ENCODE results near the gene PPP2R2D. TPM values are rescaled to one million over a fixed set of nuclear protein-coding genes. Genes with fewer than 3 reads are reported as not detected.

PPP2R2D gene
- total and polyA plus RNA-seq, 2 experiments from 2014 or later = 43.5 to 45.0 TPM

- Histone ChIP-seq H3K27ac (no peak overlapping the region), H3K36me3 (no peaks in the 10 kb centered on the region), H3K27me3 (no peaks in the 10 kb centered on the region), H3K4me1 (ENCODE audit: low read depth) (peaks cover 25% of the 10 kb centered on the region), H3K4me3 (no peak overlapping the region), H3K9me3 (ENCODE audit: low read depth) (no peaks in the 10 kb centered on the region)
- no peak for DNase-seq (ENCODE audit: low read depth in 1 of 2, low spot score in 1 of 2)
- TF ChIP-seq, protein P1, sequence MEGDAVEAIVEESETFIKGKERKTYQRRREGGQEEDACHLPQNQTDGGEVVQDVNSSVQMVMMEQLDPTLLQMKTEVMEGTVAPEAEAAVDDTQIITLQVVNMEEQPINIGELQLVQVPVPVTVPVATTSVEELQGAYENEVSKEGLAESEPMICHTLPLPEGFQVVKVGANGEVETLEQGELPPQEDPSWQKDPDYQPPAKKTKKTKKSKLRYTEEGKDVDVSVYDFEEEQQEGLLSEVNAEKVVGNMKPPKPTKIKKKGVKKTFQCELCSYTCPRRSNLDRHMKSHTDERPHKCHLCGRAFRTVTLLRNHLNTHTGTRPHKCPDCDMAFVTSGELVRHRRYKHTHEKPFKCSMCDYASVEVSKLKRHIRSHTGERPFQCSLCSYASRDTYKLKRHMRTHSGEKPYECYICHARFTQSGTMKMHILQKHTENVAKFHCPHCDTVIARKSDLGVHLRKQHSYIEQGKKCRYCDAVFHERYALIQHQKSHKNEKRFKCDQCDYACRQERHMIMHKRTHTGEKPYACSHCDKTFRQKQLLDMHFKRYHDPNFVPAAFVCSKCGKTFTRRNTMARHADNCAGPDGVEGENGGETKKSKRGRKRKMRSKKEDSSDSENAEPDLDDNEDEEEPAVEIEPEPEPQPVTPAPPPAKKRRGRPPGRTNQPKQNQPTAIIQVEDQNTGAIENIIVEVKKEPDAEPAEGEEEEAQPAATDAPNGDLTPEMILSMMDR (IDR thresholded peaks at IDR 0.05; ENCODE audit: low read depth, low read length) = no peak
Observed at GRCh38 chr10:131998845-131999681, 98.3 kb downstream of the PPP2R2D start.

DNA sequence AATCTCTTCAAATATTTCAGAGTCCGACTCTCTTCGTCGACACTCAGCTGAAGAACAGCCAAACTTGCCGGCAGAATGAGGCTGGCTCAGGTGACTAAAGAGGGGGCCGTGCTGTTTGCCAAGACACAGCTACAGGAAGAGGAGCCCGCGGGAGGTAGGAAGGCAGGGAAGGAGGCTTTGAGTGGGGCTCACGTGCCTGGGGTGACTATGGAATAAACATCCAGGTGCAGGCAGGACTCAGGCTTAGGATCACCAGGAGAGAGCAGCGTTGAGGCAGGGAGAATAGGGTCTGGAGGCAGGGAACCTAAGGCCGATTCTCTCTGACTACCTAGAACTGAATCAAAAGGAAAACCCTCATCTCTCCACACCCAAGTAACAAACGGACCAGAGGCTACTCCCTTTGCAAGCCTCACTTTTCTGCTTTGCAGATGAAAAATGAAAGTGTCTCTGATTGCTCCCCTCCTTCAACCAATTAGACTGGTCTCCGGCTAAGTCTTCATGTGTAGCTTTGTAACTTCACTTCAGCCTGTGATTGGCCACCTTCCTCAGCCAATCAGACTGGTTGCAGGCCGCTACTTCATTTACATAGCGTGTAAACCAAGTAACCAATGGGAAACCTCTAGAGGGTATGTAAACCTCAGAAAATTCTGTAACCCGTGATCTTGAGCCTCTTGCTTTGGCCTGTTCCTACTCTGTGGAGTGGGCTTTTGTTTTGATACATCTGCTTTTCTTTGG is 100.6 kb downstream of the PPP2R2D start:
- Histone ChIP-seq H3K4me1 (ENCODE audit: low read depth) (peaks cover 25% of the 10 kb centered on the region), H3K36me3 (no peaks in the 10 kb centered on the region), H3K9me3 (ENCODE audit: low read depth) (no peaks in the 10 kb centered on the region), H3K27ac (no peak overlapping the region), H3K4me3 (no peak overlapping the region), H3K27me3 (no peaks in the 10 kb centered on the region)
- TF ChIP-seq, protein P1 (IDR thresholded peaks at IDR 0.05; ENCODE audit: low read depth, low read length) = peak; percentile 19
- DNase-seq (ENCODE audit: low read depth in 1 of 2, low spot score in 1 of 2) = peak in 1 of 2 donors; percentile 65

- Histone ChIP-seq H3K27me3 (no peaks in the 10 kb centered on the region), H3K36me3 (no peaks in the 10 kb centered on the region), H3K4me1 (ENCODE audit: low read depth) (peaks cover 24% of the 10 kb centered on the region), H3K9me3 (ENCODE audit: low read depth) (no peaks in the 10 kb centered on the region), H3K4me3 (no peak overlapping the region), H3K27ac (no peak overlapping the region)
- TF ChIP-seq, protein P1 (IDR thresholded peaks at IDR 0.05; ENCODE audit: low read depth, low read length) = no peak
- no peak for DNase-seq (ENCODE audit: low read depth in 1 of 2, low spot score in 1 of 2)
Observed at GRCh38 chr10:132002004-132002403, 101.2 kb downstream of the PPP2R2D start.

GRCh38 chr10:132003282-132003924 is 102.6 kb downstream of the PPP2R2D start:
- no peak overlapping the region for H3K4me3 ChIP-seq

GRCh38 chr10:132004052-132004451 is 103.2 kb downstream of the PPP2R2D start:
- peaks cover 5% of the 10 kb centered on the region for H3K4me1 ChIP-seq (ENCODE audit: low read depth)
- no peaks in the 10 kb centered on the region for H3K36me3 ChIP-seq
- H3K4me3 ChIP-seq = no peak overlapping the region
- TF ChIP-seq, protein P1 (IDR thresholded peaks at IDR 0.05; ENCODE audit: low read depth, low read length) = no peak
- no peaks in the 10 kb centered on the region for H3K27me3 ChIP-seq
- DNase-seq (ENCODE audit: low read depth in 1 of 2, low spot score in 1 of 2) = no peak
- no peak overlapping the region for H3K27ac ChIP-seq
- no peaks in the 10 kb centered on the region for H3K9me3 ChIP-seq (ENCODE audit: low read depth)

More at GRCh38 chr10:132003282-132003924, 102.6 kb downstream of the PPP2R2D start:
- TF ChIP-seq, protein P1 (IDR thresholded peaks at IDR 0.05; ENCODE audit: low read depth, low read length) = no peak
- Histone ChIP-seq H3K36me3 (no peaks in the 10 kb centered on the region), H3K27me3 (no peaks in the 10 kb centered on the region), H3K4me1 (ENCODE audit: low read depth) (peaks cover 11% of the 10 kb centered on the region), H3K27ac (no peak overlapping the region), H3K9me3 (ENCODE audit: low read depth) (no peaks in the 10 kb centered on the region)
- no peak for DNase-seq (ENCODE audit: low read depth in 1 of 2, low spot score in 1 of 2)

All from cardiac muscle cell (in vitro differentiated cells and primary cell).